Adrenal gland (tissue), 12 donors: ENCODE results near the gene MBNL2. TPM values are rescaled to one million over a fixed set of nuclear protein-coding genes. Genes with fewer than 3 reads are reported as not detected.
A peak's percentile ranks its signal among the peaks of the same experiment; 100 is the strongest.
"Not testable (repeated sequence)": the region's sequence is repeated elsewhere in the genome, so short reads cannot be mapped to it uniquely, and the experiment has no call there.

Source experiments
- DNase-seq, 7 donors: peaks; one replicate each; pipeline ENCODE4 v3.0.0-alpha.2; 2019 to 2020
- H3K27ac ChIP-seq, 5 donors: fragments of 200-600 bp; sonication (generic) in 4 of 5; 1 replicate in 3 of 5; 2 replicates in 2 of 5; pipeline versions ENCODE4 v1.5.1 to v1.8.0; 2016 to 2020; ENCODE audit warnings: mild to moderate bottlenecking in 1 of 5
- H3K27me3 ChIP-seq: fragments of 200-600 bp; 2 replicates; pipeline ENCODE4 v1.8.0; 2021
- H3K36me3 ChIP-seq, 2 donors: fragments of 200-600 bp; replicated peaks in 1 of 2; 1 replicate in 1 of 2; 2 replicates in 1 of 2; pipeline versions ENCODE4 v1.5.1 to v1.8.0; 2018 to 2022
- H3K4me1 ChIP-seq, 2 donors: fragments of 200-600 bp; replicated peaks in 1 of 2; 1 replicate in 1 of 2; 2 replicates in 1 of 2; pipeline versions ENCODE4 v1.5.1 to v1.8.0; 2018 to 2021
- H3K4me3 ChIP-seq, 4 donors: fragments of 200-600 bp; sonication (generic) in 3 of 4; one replicate each; pipeline ENCODE4 v1.5.1; 2016 to 2018
- H3K9me3 ChIP-seq, 3 donors: fragments of 200-600 bp; sonication (generic) in 1 of 3; replicated peaks in 1 of 3; 1 replicate in 2 of 3; 2 replicates in 1 of 3; pipeline versions ENCODE4 v1.5.1 to v1.8.0; 2016 to 2021
- POLR2A ChIP-seq, 2 donors: fragments of 450-650 bp; IDR thresholded peaks; one replicate each; pipeline ENCODE4 v1.6.1; 2017; ENCODE audit warnings: antibody characterized with exemption in 2 of 2, mild to moderate bottlenecking in 2 of 2, moderate library complexity in 1 of 2
- WGBS, 4 donors: extraction: QIAGEN DNeasy Blood & Tissue Kit in 2 of 4; methylation state at CpG; one replicate each; pipeline versions ENCODE4 v1.1.5 to v1.1.7; 2013 to 2017; 5-methylcytosine and 5-hydroxymethylcytosine counted together
- intact Hi-C, 2 donors: fragments of 100-400 bp; cut with DNase I; formaldehyde crosslinking; loops; one replicate each; pipeline versions ENCODE4 v1.14.1 to v1.15.0; 2022 to 2023
- polyA plus RNA-seq, 3 donors: library from polyadenylated mRNA; stranded (reverse); fragments of 200-250 nt in 2 of 3; fragments of 350-450 nt in 1 of 3; fragmentation: Illumina TruSeq in 1 of 3; extraction: RNeasy Lipid Tissue Mini Kit (QIAGEN cat#74804) in 1 of 3; gene quantifications; one replicate each; pipeline ENCODE4 v1.2.3, GENCODE V29; 2013 to 2014
- total RNA-seq, 9 donors: library from RNA; depleted of rRNA in 4 of 9; stranded (reverse); fragments of >200 nt in 4 of 9; fragments of 120-200 nt in 1 of 9; fragmentation: NEBNext Ultra II Directional in 1 of 9; extraction: Animal tissue kit (Norgen Biotek cat#: 25700) in 1 of 9; gene quantifications; one replicate each; pipeline versions ENCODE4 v1.1.0 to v1.2.4, GENCODE V29; 2013 to 2023
- TF ChIP-seq, protein P1 (sequence below), 6 experiments: fragments of 450-650 bp in 4 of 6; fragments of 200-600 bp in 2 of 6; sonication (generic) in 1 of 6; IDR thresholded peaks; 1 replicate in 5 of 6; 2 replicates in 1 of 6; pipeline versions ENCODE4 v1.5.1 to v1.8.0; 2016 to 2021; ENCODE audit warnings: antibody characterized with exemption in 6 of 6, mild to moderate bottlenecking in 2 of 6, moderate library complexity in 1 of 6
- donor health status: healthy with polysubstance abuse.
- donor health status: Bipolar disorder and iron deficiency.
- donor health status: DM: yes; HTN: yes; CAD: no.
- donor health status: DM: no; HTN: no; CAD: no.
- donor health status: DM: no; HTN: no; CAD: no.
- donor health status: DM: yes; HTN: yes; CAD: no.

MBNL2 gene
- total and polyA plus RNA-seq, 12 donors: 29.2 to 250 (median 130) TPM

DNA sequence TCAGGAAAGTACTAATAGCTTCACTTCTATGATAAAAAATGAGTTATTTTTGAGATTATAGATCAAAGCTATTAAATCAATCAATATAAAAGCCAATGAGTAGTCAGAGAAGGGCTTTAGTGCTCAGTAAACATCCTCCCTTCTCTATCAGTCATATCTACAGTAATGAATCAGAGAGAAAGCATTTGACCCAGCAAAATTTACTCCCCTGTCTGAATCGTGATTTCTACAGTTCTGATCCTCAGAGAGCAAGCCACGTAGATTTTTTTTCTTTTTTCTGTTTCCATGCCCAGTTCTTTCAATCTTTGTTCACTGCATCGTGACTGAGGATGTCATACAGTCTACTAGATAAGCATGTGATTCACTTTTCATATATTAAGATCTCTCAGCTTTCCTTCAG lies 16.2 kb upstream of the MBNL2 start:
- no peak for TF ChIP-seq POLR2A (IDR thresholded peaks at IDR 0.05)
- TF ChIP-seq, protein P1, sequence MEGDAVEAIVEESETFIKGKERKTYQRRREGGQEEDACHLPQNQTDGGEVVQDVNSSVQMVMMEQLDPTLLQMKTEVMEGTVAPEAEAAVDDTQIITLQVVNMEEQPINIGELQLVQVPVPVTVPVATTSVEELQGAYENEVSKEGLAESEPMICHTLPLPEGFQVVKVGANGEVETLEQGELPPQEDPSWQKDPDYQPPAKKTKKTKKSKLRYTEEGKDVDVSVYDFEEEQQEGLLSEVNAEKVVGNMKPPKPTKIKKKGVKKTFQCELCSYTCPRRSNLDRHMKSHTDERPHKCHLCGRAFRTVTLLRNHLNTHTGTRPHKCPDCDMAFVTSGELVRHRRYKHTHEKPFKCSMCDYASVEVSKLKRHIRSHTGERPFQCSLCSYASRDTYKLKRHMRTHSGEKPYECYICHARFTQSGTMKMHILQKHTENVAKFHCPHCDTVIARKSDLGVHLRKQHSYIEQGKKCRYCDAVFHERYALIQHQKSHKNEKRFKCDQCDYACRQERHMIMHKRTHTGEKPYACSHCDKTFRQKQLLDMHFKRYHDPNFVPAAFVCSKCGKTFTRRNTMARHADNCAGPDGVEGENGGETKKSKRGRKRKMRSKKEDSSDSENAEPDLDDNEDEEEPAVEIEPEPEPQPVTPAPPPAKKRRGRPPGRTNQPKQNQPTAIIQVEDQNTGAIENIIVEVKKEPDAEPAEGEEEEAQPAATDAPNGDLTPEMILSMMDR (IDR thresholded peaks at IDR 0.05): no peak
- no peak for DNase-seq
- H3K4me1 ChIP-seq: peaks cover 0 to 13% of the 10 kb centered on the region in 2 donors
- WGBS, 4 donors: 15 to 25% (median 16%) methylated on average over 3 of the region's 3 CpGs
- H3K4me3 ChIP-seq: no peak overlapping the region
- intact Hi-C loops: no loop called here
- H3K9me3 ChIP-seq: no peaks in the 10 kb centered on the region
- peak overlapping the region in 2 of 5 donors; percentile 24 to 39 for H3K27ac ChIP-seq
- no peaks in the 10 kb centered on the region for H3K27me3 ChIP-seq
- H3K36me3 ChIP-seq: no peaks in the 10 kb centered on the region

DNA sequence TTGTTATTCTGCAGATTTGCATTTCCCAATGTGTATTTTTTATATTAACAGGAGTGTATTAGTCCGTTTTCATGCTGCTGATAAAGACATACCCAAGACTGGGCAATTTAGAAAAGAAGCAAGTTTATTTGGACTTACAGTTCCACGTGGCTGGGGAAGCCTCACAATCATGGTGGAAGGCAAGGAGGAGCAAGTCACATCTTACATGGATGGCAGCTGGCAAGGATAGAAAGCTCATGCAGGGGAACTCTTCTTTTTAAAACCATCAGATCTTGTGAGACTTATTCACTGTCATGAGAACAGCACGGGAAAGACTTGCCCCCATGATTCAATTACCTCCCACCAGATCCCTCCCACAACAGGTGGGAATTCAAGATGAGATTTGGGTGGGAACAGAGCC lies 14.9 kb upstream of the MBNL2 start:
- H3K36me3 ChIP-seq, H3K27ac ChIP-seq, H3K27me3 ChIP-seq, H3K9me3 ChIP-seq, DNase-seq, H3K4me3 ChIP-seq, intact Hi-C loops: not testable (repeated sequence)
- H3K4me1 ChIP-seq: peaks cover 0 to 13% of the 10 kb centered on the region in 2 donors
- WGBS, 4 donors: 90 to 93% (median 91%) methylated on average over 3 of the region's 3 CpGs

DNA sequence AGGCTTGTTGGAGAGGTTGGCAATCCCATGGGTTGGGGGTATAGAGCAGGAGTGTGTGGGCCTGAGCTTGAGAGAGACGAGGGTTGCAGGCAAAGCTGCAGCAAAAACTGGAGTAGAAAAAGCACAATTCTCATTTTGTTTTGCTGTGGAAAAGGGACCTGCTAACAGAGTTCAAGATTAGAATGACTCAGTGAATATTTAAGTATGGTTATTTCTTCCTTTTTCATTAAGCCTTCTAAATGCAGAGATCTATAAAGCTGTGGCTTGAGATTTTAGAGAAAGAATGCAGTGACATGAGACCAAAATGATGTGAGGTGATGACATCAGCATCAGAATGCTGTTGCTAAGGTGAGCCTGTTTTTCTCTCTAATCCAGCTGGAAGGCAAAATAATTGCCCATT lies 10.8 kb upstream of the MBNL2 start:
- TF ChIP-seq POLR2A (IDR thresholded peaks at IDR 0.05): no peak
- TF ChIP-seq, protein P1 (IDR thresholded peaks at IDR 0.05): no peak
- no peaks in the 10 kb centered on the region for H3K9me3 ChIP-seq
- WGBS, 4 donors: 79 to 90% (median 85%) methylated on average over 1 of the region's 1 CpG
- no peak for DNase-seq
- no peaks in the 10 kb centered on the region for H3K27me3 ChIP-seq
- H3K27ac ChIP-seq: peak overlapping the region in 1 of 5 donors; percentile 40
- peaks cover 0 to 2% of the 10 kb centered on the region in 2 donors for H3K4me1 ChIP-seq
- no peak overlapping the region for H3K4me3 ChIP-seq
- intact Hi-C loops: loop anchor here in 1 of 2 donors (5.0 kb wide), 1 partner anchor 99 kb away; no protein-coding TSS in a partner anchor
- no peaks in the 10 kb centered on the region for H3K36me3 ChIP-seq

DNA sequence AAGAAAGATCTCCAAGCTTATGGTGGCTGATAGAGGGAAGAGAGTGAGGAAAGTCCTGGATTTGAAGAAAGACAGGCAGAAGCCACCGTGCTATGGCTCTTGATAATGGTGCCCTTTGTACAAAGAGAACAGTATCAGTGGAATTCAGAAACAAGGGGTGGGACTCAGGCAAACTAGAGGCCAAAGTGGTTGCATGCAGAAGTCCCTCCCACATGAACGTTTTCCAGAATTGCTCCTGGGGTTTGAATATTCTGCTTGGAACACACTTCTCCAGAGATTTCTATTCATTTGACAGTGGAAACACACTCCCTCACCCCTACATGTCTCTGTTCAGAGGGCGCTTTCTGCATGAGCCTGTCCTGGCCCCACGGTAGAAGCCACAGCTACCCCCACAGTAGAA lies 10.1 kb upstream of the MBNL2 start:
- Histone ChIP-seq H3K4me1 (no peaks in the 10 kb centered on the region), H3K27me3 (no peaks in the 10 kb centered on the region), H3K27ac (peak overlapping the region in 1 of 5 donors; percentile 40), H3K9me3 (no peaks in the 10 kb centered on the region), H3K4me3 (no peak overlapping the region), H3K36me3 (no peaks in the 10 kb centered on the region)
- intact Hi-C loops: loop anchor here in 1 of 2 donors (5.0 kb wide), 1 partner anchor 100 kb away; no protein-coding TSS in a partner anchor
- 83 to 92% (median 90%) methylated on average over 4 of the region's 4 CpGs for WGBS, 4 donors
- no peak for DNase-seq
- TF ChIP-seq, protein P1 (IDR thresholded peaks at IDR 0.05): no peak
- no peak for TF ChIP-seq POLR2A (IDR thresholded peaks at IDR 0.05)

DNA sequence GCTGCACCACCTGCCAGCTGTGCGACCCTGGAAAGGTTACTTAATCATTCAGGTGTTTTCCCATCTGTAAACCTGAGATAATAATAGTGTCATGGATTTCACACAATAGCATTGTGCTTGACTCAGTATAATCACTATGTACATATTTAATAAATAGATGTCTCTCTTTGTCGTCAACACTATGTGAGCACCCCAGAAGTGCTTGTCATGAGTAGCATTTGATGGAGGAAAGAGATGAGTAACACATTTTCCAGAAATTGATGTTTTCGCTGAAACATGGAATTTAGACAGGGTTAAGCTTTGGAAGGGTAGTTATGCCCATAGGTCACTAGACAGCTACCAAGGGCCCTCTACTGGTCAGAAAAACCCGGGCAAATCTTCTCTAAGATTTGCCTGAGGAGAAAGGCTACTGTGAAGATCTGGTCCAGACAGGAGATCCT lies 9.5 kb upstream of the MBNL2 start:
- H3K4me3 ChIP-seq: no peak overlapping the region
- TF ChIP-seq, protein P1 (IDR thresholded peaks at IDR 0.05): peak; percentile 16 to 56 (median 50)
- TF ChIP-seq POLR2A (IDR thresholded peaks at IDR 0.05): no peak
- H3K9me3 ChIP-seq: no peaks in the 10 kb centered on the region
- 61 to 67% (median 63%) methylated on average over 4 of the region's 4 CpGs for WGBS, 4 donors
- H3K27me3 ChIP-seq: no peaks in the 10 kb centered on the region
- peak in 3 of 7 donors; percentile 39 to 45 (median 40) for DNase-seq
- H3K4me1 ChIP-seq: no peaks in the 10 kb centered on the region
- no peaks in the 10 kb centered on the region for H3K36me3 ChIP-seq
- H3K27ac ChIP-seq: peak overlapping the region in 1 of 5 donors; percentile 40
- intact Hi-C loops: loop anchor here in 1 of 2 donors (5.0 kb wide), 1 partner anchor 100 kb away; no protein-coding TSS in a partner anchor
